ENCODE measurements around the gene RUBCN.
"Not testable (repeated sequence)": the region's sequence is repeated elsewhere in the genome, so short reads cannot be mapped to it uniquely, and the experiment has no call there.

RUBCN gene

DNA sequence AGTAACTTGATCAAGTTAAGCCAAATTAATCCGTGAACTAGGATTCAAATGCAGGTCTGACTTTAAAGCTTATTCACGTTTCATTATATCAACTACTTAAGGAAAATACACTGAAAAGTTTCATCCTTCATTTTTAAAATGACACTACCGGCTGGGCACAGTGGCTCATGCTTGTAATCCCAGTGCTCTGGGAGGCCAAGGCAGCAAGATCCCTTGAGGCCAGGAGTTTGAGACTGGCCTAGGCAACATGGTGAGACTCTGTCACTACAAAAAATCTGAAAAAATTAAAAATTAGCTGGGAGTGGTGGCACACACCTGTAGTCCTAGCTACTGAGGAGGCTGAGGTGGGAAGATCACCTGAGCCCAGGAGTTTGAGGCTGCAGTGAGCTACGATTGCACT, 3.7 kb downstream of the RUBCN start:
- no peak for DNase-seq

DNA sequence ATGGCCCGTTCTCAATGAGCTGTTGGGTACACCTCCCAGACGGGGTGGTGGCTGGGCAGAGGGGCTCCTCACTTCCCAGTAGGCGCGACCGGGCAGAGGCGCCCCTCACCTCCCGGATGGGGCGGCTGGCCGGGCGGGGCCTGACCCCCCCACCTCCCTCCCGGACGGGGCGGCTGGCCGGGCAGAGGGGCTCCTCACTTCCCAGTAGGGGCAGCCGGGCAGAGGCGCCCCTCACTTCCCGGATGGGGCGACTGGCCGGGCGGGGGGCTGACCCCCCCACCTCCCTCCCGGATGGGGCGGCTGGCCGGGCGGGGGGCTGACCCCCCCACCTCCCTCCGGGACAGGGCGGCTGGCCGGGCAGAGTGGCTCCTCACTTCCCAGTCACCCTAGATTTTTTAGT, 5.2 kb downstream of the RUBCN start:
- not testable (repeated sequence) for DNase-seq

DNA sequence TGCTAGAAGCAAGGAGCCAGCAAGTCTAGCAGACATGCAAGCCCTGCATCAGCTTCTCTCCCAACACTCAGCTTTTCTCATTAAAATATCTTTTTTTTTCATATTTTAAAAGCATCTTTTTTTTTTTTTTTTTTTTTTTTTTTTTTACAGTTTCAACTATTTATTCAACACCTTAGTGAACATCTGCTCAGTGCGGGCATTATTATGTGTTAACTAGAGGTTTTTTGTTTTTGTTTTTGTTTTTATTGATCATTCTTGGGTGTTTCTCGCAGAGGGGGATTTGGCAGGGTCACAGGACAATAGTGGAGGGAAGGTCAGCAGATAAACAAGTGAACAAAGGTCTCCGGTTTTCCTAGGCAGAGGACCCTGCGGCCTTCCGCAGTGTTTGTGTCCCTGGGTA, 5.9 kb downstream of the RUBCN start:
- DNase-seq: not testable (repeated sequence)

DNA sequence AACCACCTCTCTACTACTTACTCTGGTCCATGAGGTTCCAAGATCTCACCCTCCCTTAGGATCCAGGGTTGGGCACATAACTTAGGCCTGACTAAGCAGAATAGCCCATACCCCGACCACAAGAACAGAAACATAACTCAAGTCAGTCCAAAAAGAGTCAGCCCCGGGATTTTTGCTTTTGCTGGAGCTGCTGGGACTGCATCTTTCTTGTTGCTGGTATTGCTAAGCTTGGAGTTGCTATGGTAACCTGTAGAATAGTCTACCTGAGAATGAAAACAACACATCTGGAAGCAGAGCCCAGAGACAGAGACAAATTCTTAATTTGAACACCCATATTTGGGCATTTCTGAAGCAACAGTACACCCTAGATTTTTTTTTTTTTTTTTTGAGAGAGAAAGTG, 6.5 kb downstream of the RUBCN start:
- no peak for DNase-seq

DNA sequence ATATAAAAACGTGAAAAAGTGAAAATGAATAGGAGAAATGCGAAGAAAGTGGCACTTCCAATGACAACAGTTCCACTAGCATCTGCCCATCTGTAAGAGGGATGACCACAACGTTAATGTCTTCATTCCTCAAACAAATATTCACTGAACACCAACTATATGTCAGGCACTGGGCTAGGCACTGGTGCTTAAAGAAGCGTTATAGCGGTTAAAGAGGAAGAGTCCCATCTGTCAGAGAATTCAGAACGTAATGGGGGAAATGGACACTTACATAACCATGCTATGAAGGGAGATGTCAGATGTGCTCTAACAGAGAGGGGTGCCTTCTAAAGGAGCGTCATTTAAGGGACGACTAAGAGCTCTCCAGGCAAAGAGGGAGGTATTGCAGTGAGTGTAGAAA, 8.2 kb downstream of the RUBCN start:
- DNase-seq: no peak

DNA sequence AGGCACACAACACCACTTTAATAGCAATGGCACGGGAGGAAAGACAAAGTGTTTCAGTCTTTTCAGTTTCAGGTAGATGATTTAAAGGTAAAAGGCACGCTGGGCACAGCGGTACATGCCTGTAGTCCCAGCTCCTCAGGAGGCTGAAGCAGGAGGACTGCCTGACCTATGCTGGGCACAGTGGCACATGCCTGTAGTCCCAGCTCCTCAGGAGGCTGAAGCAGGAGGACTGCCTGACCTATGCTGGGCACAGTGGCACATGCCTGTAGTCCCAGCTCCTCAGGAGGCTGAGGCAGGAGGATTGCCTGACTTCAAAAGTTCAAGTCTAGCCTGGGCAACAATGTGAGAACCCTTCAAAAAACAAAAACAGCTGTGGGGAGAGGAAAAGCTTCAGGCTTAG, 8.8 kb downstream of the RUBCN start:
- DNase-seq: not testable (repeated sequence)

DNA sequence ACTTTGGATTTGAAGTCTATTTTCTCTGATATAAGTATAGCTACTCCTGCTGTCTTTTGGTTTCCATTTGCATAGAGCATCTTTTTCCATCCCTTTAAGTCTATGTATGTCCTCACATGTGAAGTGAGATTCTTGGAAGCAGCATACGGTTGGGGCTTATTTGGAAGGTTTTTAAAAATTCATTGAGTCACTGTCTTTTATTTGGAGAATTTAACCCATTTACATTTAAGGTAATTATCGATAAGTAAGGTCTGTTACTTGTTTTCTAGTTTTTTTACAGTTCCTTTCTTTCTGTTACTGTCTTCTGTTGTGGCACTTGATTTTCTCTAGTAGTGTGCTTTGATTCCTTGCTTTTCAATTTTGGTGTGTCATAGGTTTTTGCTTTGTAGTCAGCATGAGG, 14.0 kb downstream of the RUBCN start:
- no peak for DNase-seq

DNA sequence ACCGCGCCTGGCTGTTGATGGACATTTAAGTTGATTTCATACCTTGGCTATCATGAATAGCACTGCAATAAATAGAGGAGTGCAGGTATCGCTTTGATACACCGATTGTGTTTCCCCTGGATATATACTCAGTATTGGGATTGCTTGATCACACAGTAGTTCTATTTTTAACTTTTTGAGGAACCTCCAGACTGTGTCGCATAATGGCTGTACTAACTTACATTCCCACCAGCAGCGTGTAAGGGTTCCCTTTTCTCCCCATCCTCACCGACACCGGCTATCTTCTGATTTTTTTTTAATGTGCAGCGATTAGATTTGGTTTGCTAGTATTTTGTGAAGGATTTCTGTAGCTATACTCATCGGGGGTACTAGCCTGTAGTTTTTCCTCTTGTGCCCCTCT, 16.0 kb downstream of the RUBCN start:
- no peak for DNase-seq

DNA sequence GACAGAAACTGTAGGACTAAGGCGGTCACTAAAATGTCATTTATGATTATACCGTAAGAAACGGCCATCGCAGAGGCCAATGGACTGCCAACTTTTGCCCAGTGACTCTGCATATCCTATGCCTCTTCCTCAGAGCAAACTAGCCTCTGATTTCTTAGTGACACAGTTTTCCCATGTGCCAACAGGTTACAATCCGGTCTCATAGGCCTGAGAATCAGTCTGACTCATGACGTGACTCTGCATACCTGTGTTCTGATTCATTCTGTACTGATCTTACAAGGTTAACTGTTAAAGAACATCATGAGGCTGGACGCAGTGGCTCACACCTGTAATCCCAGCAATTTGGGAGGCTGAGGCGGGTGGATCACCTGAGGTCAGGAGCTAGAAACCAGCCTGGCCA, 17.8 kb downstream of the RUBCN start:
- no peak for DNase-seq

DNA sequence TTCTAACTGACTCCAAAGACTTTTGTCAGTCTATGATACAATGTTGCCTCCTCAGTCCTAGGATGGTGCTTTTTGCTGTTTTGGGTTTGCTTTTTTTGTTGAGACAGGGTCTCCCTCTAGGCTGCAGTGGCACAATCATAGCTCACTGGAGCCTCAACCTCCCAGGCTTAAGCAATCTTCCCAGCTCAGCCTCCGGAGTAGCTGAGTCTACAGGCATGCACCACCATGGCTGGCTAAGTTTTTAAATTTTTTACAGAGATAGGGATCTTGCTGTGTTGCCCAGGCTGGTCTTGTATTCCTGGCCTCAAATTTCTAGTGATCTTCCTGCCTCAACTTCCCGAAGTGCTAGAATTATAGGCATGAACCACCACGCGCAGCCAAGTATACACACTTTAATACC, 22.5 kb downstream of the RUBCN start:
- no peak for DNase-seq

DNA sequence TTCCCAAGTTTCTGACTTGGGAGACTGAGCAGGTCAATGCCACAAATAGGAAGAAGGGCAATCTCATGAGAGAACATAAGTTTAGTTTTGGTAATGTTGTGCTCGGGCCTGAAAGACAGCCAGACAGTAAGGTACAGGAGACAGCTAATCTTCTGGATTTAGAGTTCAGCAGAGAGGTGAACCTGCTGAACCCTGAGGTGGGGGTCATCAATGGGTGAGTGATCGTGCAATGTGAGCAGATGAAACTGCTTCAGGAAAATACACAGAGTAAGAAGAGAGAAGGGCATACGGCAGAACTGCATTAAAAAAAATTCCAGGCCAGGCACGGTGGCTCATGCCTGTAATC, 23.3 kb downstream of the RUBCN start:
- DNase-seq: no peak

DNA sequence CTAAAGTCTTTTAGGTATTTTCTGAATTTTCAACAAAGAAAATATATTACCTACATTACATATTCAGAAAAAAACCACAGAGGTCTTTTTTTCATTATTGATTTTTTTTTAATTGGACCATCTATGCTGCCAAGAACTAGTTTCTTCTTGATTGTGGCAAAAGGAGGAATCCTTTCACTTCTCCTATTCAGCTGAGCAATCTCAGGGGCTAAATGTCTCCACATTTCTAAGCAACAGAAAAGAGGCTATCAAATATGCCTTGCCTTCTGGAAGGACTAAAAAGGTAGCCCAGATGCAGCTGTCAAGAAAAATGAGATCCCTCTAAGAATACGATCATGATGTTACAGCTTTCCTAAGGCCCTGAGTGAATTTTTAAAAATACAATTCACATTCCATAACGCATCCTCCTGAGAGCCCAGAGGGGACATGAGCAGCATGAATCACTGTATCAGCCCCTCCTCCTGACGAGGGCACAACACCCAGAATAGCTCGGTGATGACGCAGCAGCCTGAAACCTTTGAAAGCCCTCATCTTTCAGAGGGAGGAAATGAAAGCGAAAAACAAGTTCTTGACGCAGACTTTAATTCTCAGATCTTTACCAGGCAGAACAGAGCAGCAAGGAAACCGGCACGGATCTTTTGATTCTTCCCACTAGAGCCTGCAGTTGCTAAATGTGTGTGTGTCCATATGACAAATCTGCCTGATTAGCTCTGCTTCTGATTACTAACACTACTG, 24.6 kb downstream of the RUBCN start:
- DNase-seq: peak; percentile 87

DNA sequence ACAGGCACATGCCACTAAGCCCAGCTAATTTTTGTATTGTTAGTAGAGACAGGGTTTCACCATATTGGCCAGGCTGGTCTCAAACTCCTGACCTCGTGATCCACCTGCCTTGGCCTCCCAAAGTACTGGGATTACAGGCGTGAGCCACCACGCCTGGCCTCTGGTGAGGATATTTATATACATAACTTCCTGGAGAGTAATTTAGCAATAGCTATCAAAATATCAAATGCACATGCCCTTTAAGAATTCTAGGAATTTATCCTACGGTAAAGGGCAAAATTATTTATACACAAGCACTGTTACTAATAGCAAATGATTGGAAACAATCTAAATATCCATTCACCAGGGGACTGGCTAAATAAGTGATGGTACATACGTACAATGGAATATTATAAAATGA, 25.7 kb downstream of the RUBCN start:
- DNase-seq: not testable (repeated sequence)

DNA sequence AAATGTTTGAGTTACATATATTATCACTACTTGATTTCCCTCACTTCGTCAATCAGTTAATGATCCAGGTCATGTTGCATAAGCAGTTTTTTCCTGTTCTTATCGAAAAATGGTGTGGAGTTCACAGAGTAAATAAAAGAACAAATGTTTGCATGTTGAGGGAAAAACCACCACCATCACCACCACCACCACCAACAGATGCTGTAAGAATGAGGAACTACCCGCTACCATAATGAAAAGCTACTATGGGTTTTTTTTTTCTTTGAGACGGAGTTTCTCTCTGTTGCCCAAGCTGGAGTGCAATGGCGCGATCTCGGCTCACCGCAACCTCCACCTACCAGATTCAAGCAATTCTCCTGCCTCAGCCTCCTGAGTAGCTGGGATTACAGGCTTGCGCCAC, 27.6 kb downstream of the RUBCN start:
- DNase-seq: no peak

DNA sequence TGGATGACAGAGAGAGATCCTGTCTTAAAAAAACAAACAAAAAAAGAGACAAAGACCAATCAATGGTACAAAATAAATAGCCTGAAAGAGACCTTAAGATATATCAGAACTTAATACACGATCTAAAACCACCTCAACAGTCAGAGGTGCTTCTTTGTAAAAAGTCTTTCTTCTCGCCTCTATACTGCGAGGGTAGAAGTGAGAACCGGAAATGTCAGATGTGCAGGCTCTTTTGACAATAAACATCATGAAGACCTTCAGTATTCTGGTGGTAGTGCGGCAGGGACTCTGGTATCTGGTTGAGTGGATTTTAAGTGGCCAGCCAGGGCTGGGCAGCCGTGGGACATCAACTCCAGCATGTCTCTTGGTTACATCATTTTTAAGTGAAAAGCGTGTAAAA, 30.0 kb downstream of the RUBCN start:
- DNase-seq: no peak

DNA sequence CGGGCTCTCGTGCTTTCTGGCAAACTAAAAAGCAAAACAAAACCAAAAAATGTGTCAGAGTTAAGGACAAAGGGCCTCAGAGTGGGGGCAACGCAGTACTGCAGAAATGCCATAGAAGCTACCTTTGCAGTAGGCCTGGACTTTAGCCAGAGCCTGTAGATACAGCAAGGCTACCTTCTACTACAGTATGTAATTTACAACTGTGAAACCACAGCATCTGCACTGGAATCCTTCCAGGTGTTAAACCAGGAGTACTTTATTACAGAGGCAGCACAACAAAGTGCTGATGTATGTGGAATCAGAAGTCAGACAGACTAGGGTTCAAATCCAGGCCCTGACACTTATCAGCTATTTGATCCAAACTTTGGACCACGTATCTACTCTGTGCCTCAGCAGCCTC, 34.9 kb downstream of the RUBCN start:
- DNase-seq: no peak

DNA sequence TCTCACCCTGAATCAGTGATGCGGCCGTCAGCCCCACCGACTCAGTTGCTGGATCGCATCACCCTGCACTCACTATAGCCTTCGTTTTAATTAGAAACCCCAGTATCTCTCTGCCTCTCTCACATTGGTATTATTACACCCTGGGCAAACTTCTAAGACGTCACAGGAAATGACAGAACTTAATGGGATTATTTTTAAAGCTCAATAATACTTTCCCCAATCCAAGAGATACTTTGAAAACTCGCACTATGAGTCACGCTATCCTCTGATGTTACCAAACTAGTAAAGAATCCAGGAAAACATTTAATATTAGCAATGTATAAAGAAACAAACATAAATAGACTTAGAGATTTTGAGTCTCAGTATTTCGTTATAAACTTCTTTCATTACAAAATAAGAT, 36.6 kb downstream of the RUBCN start:
- no peak for DNase-seq

DNA sequence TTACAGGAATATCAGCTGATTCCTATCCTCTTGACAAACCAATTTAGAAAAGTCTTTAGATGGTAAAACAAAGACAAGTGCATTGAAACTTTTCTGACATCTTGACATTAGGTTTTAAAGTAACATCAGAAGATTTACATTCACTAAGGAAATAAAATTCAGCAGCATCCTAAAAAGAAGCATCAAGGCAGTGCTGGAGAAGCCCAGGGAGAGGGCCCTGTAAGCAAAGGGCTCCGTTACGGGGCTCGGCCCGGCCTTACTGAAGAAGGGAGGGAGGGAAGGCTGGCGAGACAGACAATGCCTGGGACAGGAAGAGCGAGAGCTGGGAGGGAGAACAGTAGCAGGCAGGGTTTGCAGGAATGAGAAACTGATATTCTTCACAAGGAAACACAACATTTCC, 39.3 kb downstream of the RUBCN start:
- no peak for DNase-seq

DNA sequence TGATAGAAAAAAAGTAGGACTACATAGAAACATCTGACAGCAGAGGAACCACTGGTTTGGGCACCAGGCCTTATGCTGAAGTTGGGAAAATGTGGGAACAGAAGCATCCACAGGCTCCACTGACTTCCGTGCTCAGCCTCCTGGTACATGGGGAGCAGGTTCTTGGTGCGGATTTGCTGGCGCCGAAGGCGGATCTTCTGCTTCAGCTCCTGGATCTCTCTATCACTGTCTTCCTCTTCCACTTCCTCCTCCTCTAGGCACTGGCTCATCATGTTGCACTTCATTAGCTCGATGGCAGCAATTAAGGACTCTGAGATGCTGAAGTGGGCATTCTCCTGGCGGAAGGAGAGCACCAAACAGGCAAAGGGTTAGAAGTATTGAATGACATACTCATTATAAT, 42.5 kb downstream of the RUBCN start:
- DNase-seq: no peak

DNA sequence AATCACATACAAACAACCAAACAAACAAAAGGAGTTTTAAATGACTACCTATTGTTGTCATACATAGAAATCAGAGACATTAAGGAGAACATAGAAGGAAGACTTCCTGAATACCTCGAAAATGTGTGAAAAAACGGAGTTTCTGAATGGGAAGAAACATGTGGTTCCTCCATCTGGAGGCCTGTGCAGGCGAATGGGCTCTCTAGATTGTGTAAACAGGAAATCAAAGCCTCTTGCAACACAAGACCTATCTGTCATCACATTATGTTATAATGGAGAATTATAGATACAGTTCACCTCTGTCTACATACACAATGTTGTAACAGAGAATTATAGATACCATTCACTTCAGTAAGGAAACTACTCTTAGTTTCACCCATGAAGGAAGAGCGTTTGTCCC, 44.1 kb downstream of the RUBCN start:
- DNase-seq: no peak

DNA sequence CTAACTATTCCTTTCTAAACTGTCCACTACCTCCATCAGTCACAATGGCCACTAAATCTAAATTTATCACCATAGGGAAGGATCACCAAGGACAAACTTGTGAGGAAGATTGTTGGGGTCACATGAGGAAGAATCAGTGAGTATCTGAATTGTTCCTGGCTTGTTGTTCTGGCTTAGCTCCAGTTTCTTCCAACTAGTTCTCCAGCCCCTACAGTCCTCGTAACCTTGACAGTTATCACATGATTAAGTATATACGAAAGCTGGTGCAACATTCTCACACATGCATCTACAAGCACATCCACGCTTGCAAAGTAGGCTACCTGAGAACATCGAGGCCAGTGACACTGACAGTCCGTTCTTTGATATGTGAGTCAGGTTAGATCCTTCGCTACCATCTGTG, 46.0 kb downstream of the RUBCN start:
- DNase-seq: no peak

DNA sequence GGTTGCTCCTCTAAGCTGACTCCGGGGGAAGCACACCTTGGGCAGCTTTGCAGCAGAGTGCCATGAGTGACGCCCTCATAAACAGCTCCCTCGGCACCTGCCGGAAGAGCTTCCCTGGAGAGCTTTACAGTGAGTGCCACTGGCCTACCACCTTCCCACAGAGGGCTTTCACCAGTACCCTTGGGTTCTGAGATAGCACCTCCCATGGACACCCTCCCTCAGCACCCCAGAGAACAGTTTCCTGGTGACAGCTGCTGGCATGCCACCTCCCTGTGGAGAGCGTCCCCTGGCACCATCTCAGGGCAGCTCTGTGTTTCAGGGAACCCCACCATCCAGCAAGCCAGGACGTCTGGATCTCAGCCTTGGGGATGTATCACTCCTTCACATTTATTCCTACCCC, 49.1 kb downstream of the RUBCN start:
- DNase-seq: no peak

DNA sequence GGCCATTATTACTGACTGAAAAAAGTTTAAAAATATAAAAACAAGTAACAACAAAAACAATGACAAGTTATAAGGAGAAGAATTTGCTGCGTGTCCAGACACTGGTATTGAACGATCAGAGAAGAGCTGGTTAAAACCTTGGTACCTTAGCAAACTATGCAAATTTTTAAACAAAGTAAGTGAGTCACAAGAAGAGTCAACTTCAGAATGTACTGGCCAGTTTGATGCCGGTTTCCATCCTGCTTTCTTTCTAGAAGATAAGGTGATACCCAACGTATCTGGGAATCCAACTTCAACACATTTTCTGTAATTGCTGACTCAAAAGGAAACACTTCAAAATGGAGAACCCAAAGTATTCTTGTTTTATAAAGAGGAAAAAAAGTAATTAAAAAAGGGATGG, 49.8 kb downstream of the RUBCN start:
- DNase-seq: no peak

DNA sequence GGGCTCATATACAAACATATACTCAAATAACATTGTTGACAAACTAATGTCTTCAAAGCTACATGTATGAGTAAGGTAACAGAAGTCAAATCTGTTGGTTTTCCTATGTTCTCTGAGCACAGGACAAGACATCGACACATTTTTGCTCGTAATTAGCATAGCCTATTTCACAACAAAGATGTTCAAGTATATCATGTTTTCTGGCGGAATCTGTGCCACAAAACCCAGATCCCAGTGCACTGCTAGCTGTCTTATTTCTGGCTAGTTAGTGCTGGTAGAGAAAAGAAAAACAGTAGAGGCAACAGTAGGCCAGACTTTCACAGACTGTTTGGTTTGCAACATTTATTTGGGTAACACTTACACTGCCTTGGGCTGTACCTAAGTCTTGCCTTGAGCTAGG, 51.2 kb downstream of the RUBCN start:
- no peak for DNase-seq

DNA sequence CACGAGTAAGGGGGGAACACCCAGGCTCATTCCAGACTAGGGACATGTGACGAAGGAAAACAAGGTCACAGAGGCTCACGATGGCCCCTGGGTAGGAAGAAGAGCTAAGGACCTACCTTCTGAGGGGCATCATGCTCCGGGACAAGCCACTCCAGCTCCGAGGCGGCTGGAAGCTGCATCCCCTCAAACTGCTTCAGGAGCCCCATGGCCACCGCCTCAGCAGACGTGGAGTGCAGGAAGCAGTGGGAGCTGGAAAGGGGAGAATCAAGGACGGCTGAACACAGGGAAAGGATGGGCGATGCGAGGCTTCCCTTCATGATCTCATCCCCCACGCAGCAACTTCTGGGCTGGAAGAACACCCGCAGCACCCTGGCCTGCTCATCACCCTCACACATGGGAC, 53.5 kb downstream of the RUBCN start:
- no peak for DNase-seq

DNA sequence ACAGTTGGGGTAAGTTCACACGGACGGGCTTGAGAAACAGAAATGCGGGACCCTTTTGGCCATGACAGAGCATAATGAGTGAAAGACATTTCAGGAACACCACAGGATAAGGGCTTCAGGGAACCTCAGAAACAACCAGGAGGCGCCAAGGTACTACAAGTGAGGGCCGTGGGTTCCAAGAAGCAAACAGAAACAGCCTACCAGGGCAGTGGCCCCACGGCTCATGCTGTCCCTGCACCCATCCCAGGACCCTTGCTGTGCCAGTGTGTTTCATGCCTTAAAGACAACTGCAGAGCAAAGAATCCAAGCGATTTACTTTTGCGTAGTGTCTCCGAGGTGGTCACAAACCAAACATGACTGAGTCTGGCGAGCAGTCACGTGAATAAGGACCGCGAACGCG, 54.0 kb downstream of the RUBCN start:
- no peak for DNase-seq
